ENCODE measurements around the gene PRC1. TPM values are rescaled to one million over a fixed set of nuclear protein-coding genes. Genes with fewer than 3 reads are reported as not detected.

PRC1 gene
- total and polyA plus RNA-seq, 4 donors = 5.0 to 31.1 (median 7.9) TPM

DNA sequence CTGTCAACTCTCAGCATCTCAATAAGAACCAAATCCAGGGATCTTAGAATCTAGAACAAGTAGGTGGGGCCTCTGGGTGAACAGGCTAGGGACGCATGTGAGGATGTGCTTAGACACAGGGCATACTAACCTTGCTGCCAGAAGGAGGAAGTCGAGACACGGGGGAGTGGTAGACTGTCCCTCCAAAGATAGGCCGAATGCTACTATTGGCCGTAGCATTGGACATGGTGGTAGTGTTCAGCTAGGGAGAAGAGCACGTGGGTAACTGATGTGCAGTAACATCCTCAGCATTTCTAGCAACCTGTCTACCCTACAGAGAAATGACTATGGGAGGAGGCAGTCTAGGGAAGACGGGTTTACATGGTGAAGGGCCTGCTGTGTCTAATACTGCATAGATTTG, 24.1 kb downstream of the PRC1 start:
- Histone ChIP-seq H3K9ac (ENCODE audit: insufficient read depth in 1 of 2, low read length in 2 of 2) (no peak overlapping the region), H3K27ac (ENCODE audit: low read depth in 1 of 2, low read length in 1 of 2) (no peak overlapping the region), H3K9me3 (ENCODE audit: control insufficient read depth in 4 of 4, insufficient read depth in 3 of 4, low read length in 3 of 4) (no peaks in the 10 kb centered on the region), H3K36me3 (ENCODE audit: control insufficient read depth in 4 of 4, insufficient read depth in 4 of 4, low read length in 4 of 4) (peaks cover 0 to 37% (median 17%) of the 10 kb centered on the region in 4 donors), H3K27me3 (ENCODE audit: control insufficient read depth in 3 of 3, insufficient read depth in 3 of 3, low read length in 2 of 3) (no peaks in the 10 kb centered on the region), H3K4me3 (no peak overlapping the region), H3K4me1 (ENCODE audit: control insufficient read depth in 5 of 5, insufficient read depth in 5 of 5, low read length in 5 of 5) (no peaks in the 10 kb centered on the region)
- TF ChIP-seq, protein P1, sequence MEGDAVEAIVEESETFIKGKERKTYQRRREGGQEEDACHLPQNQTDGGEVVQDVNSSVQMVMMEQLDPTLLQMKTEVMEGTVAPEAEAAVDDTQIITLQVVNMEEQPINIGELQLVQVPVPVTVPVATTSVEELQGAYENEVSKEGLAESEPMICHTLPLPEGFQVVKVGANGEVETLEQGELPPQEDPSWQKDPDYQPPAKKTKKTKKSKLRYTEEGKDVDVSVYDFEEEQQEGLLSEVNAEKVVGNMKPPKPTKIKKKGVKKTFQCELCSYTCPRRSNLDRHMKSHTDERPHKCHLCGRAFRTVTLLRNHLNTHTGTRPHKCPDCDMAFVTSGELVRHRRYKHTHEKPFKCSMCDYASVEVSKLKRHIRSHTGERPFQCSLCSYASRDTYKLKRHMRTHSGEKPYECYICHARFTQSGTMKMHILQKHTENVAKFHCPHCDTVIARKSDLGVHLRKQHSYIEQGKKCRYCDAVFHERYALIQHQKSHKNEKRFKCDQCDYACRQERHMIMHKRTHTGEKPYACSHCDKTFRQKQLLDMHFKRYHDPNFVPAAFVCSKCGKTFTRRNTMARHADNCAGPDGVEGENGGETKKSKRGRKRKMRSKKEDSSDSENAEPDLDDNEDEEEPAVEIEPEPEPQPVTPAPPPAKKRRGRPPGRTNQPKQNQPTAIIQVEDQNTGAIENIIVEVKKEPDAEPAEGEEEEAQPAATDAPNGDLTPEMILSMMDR (IDR thresholded peaks at IDR 0.05; ENCODE audit: control extremely low read depth, extremely low read depth) = no peak
- DNase-seq (no peak), ATAC-seq (ENCODE audit: insufficient read depth, low FRiP score) (no peak)
- WGBS, 2 donors = 92 to 97% methylated on average over 7 of the region's 7 CpGs

DNA sequence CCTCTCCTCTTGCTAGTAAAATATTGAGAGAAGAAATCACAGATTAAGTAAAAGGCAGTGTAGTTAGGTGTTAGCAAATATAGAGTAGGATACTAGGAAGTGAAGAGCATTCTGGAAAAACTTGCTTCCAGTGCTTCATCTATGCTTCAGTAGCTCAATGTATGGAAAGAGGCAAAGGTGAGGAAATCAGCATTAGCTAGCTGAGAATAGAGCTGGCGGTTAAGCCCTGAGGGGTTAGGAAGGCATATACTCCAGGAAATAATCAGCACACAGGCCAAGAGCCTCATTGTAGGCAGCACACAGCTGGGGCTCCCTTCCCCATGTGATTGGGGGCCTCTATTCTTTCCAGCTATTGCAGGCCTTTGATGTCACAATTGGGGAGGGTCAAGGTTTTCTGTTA, 25.9 kb downstream of the PRC1 start:
- H3K27me3 ChIP-seq (ENCODE audit: control insufficient read depth in 3 of 3, insufficient read depth in 3 of 3, low read length in 2 of 3) = no peaks in the 10 kb centered on the region
- no peaks in the 10 kb centered on the region for H3K9me3 ChIP-seq (ENCODE audit: control insufficient read depth in 4 of 4, insufficient read depth in 3 of 4, low read length in 3 of 4)
- H3K4me3 ChIP-seq = no peak overlapping the region
- H3K9ac ChIP-seq (ENCODE audit: insufficient read depth in 1 of 2, low read length in 2 of 2) = no peak overlapping the region
- TF ChIP-seq, protein P1 (IDR thresholded peaks at IDR 0.05; ENCODE audit: control extremely low read depth, extremely low read depth) = no peak
- H3K36me3 ChIP-seq (ENCODE audit: control insufficient read depth in 4 of 4, insufficient read depth in 4 of 4, low read length in 4 of 4) = peaks cover 0 to 29% (median 17%) of the 10 kb centered on the region in 4 donors
- 97 to 100% methylated on average over 1 of the region's 1 CpG for WGBS, 2 donors
- H3K27ac ChIP-seq (ENCODE audit: low read depth in 1 of 2, low read length in 1 of 2) = no peak overlapping the region
- H3K4me1 ChIP-seq (ENCODE audit: control insufficient read depth in 5 of 5, insufficient read depth in 5 of 5, low read length in 5 of 5) = no peaks in the 10 kb centered on the region
- no peak for ATAC-seq (ENCODE audit: insufficient read depth, low FRiP score)
- no peak for DNase-seq

DNA sequence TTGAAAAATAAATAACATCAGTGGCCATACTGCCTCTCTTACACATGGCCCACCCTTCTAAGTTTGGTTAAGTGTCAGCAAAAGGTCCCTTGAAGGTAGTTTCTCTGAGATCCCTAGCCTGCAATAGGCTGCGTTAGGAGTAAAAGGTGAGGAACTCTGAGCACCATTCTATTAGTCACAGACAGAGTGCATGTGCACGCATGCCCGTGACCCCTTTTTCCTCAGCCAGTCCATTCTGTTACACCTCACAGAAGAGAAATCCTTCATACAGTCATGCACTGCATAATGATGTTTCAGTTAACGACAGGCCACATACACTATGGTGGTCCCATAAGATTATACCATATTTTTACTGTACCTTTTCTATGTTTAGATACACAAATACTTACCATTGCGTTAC, 27.1 kb downstream of the PRC1 start:
- Histone ChIP-seq H3K4me3 (no peak overlapping the region), H3K4me1 (ENCODE audit: control insufficient read depth in 5 of 5, insufficient read depth in 5 of 5, low read length in 5 of 5) (no peaks in the 10 kb centered on the region), H3K9me3 (ENCODE audit: control insufficient read depth in 4 of 4, insufficient read depth in 3 of 4, low read length in 3 of 4) (no peaks in the 10 kb centered on the region), H3K36me3 (ENCODE audit: control insufficient read depth in 4 of 4, insufficient read depth in 4 of 4, low read length in 4 of 4) (peaks cover 3 to 29% (median 19%) of the 10 kb centered on the region in 4 donors), H3K27me3 (ENCODE audit: control insufficient read depth in 3 of 3, insufficient read depth in 3 of 3, low read length in 2 of 3) (no peaks in the 10 kb centered on the region), H3K27ac (ENCODE audit: low read depth in 1 of 2, low read length in 1 of 2) (no peak overlapping the region), H3K9ac (ENCODE audit: insufficient read depth in 1 of 2, low read length in 2 of 2) (no peak overlapping the region)
- 98 to 100% methylated on average over 5 of the region's 5 CpGs for WGBS, 2 donors
- TF ChIP-seq, protein P1 (IDR thresholded peaks at IDR 0.05; ENCODE audit: control extremely low read depth, extremely low read depth) = no peak
- DNase-seq = no peak
- ATAC-seq (ENCODE audit: insufficient read depth, low FRiP score) = no peak

DNA sequence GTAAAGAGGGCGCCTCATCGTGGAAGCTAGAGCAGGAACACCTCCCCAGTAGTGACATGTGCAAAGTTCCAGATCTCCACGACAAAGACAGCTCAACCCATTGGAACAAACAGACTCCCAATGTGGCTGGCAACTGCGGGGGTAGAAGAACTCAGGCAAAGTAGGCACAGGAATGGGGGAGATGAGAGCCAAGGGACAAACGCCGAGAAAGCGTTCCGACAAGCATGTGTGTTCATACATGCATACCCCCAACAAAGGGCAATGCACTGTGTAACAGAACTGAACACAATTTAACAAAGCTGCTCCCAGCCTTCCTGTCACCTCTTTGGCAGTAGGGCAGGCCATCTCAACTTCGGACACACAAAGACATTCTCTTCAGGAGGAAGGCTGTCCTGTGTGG, 28.1 kb downstream of the PRC1 start:
- Histone ChIP-seq H3K4me1 (ENCODE audit: control insufficient read depth in 5 of 5, insufficient read depth in 5 of 5, low read length in 5 of 5) (no peaks in the 10 kb centered on the region), H3K27me3 (ENCODE audit: control insufficient read depth in 3 of 3, insufficient read depth in 3 of 3, low read length in 2 of 3) (no peaks in the 10 kb centered on the region), H3K4me3 (no peak overlapping the region), H3K9ac (ENCODE audit: insufficient read depth in 1 of 2, low read length in 2 of 2) (no peak overlapping the region), H3K9me3 (ENCODE audit: control insufficient read depth in 4 of 4, insufficient read depth in 3 of 4, low read length in 3 of 4) (no peaks in the 10 kb centered on the region), H3K36me3 (ENCODE audit: control insufficient read depth in 4 of 4, insufficient read depth in 4 of 4, low read length in 4 of 4) (peaks cover 4 to 37% (median 25%) of the 10 kb centered on the region in 4 donors), H3K27ac (ENCODE audit: low read depth in 1 of 2, low read length in 1 of 2) (no peak overlapping the region)
- ATAC-seq (ENCODE audit: insufficient read depth, low FRiP score) (no peak), DNase-seq (no peak)
- WGBS, 2 donors = 90 to 91% methylated on average over 9 of the region's 9 CpGs
- TF ChIP-seq, protein P1 (IDR thresholded peaks at IDR 0.05; ENCODE audit: control extremely low read depth, extremely low read depth) = no peak
